HL-60 (cell line): ENCODE measurements around the gene ERBB4.

Experiments
- CTCF ChIP-seq: IDR thresholded peaks from one replicate; pipeline ENCODE4 v1.5.1; 2011; ENCODE audit warnings: low read length, control low read depth, inconsistent platforms; ENCODE audit not compliant: insufficient read depth
- SPI1 ChIP-seq: IDR thresholded peaks from 2 replicates; pipeline ENCODE4 v1.6.1; 2012; ENCODE audit warnings: low read depth, mild to moderate bottlenecking, borderline replicate concordance

- no peak for TF ChIP-seq CTCF
- TF ChIP-seq SPI1: no peak
These were observed 889.3 kb downstream of the ERBB4 start for GRCh38 chr2:211649331-211649730.
